ENCODE measurements around the gene BCL11A.

BCL11A gene

DNA sequence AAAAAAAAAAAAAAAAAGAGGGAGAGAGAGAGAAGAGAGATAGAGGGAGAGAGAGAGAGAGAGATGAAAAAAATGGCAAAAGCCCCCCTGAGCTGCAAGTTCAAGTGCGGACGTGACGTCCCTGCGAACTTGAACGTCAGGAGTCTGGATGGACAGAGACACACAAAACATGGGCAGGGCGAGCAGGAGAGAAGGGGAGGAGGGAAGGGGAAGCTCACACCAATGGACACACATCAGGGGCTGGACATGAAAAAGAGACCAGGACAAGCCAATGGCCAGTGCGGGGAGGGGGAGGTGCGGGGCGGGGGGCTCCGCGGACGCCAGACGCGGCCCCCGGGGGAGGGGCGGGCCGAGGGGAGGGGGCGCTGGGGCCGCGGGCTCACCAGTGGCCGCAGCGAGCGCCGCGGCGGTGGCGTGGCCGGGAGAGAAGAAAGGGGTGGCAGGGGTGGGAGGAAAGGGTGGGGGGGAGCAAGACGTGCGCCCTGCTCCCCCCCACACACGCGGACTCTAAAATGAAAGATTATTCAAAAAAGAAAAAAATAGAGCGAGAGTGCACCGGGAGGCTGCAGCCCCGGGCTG lies at the start of gene BCL11A:
Gene BCL11A (minus strand): TSS at position 160 of the 579 bp plus-strand sequence. CDS start 384 bp downstream, outside the sequence.
- in situ Hi-C loops (cut with MboI; ENCODE audit: low sequenced_read_pairs), result loop anchor here (25.0 kb wide), 1 partner anchor 1516 kb away; no protein-coding TSS in a partner anchor

DNA sequence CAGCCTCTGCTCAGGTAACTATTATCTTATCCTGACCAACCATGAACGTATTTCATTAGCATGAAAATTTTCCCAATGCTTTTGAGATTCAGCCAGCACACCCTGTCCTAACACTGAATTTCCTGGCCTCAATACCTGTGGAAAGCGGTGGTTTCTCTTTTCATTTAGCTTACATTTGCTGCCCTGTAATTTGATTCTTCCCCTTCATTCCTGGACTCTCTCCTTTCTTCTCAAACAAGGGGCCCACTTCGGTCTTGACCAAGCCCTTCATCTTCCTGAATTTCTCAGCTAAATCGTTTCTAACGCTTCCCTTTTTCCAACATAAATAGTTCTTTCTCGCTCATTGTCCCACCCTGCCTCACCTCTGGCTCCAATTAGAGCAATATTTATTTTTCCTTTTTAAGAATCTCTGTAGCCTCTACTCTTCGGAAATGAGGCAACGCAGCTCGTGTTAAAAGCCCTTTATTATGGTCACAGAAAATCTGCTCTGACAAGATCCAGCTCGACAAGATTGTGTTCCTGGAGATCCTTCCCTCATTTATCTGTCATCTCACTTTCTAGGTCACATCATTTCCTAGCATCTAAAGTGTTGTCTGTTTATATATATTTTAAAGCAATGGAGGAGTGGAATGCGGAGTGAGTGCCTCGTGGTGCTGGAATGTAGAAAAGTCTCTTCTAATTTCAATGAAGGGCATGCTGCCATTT lies 49.5 kb upstream of the BCL11A start:
- in situ Hi-C loops (cut with MboI; ENCODE audit: low sequenced_read_pairs), result no loop called here

DNA sequence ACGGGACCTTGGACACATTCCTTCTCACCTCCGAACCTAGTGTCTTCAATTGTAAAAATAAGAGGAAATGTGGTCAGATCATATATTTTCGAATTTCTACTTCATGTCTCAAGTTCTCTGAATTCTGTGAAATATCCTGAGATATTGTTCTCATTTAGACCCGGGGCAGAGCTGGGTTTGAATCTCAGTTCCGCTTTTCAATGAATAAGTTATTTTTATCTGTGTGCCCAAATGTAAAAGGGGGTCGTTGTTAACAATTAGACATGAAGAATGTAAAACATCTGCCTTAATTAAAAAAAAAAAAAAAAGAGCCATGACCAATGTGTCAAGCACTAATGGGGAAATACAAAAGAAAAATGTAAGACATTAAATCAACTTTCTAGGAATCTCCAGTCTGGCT lies 48.9 kb upstream of the BCL11A start:
- in situ Hi-C loops (cut with MboI; ENCODE audit: low sequenced_read_pairs), result no loop called here

DNA sequence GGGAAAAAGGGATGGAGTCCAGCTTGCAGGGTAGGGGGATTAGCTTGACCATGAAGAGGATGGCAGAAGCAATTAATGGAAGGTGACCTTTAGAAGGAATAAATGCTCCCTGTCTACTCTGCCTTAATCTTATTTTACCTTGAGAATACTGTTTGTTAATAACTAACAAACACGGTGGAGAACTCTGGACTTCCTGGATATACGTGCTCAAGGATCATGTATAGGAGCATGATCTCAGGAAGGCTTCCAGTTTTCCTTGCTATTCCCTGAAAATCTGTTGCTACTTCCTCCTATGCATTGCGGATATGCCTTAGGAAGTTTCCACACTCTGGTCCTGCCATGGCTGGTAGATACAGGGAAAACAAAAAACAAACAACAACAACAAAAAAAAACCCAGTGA lies 44.8 kb upstream of the BCL11A start:
- in situ Hi-C loops (cut with MboI; ENCODE audit: low sequenced_read_pairs), result loop anchor here (25.0 kb wide), 1 partner anchor 1286 kb away; no protein-coding TSS in a partner anchor

DNA sequence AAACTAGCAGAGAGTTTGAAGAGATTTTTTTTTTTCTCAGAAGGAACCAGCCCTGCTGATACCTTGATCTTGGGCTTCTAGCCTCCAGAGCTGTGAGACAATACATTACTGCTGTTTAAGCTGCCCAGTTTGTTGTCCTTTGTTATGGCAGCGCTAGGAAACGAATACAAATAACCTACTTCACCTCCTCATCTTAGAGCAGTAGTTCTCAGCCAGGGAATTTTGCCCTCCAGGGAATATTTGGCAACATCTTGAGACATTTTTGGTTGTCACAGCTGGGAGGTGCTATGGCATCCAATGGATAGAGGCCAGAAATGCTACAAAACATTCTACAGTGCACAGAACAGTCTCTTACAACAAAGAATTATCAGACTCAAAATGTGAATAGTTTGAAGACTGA lies 43.9 kb upstream of the BCL11A start:
- in situ Hi-C loops (cut with MboI; ENCODE audit: low sequenced_read_pairs), result loop anchor here (25.0 kb wide), 1 partner anchor 1285 kb away; no protein-coding TSS in a partner anchor

DNA sequence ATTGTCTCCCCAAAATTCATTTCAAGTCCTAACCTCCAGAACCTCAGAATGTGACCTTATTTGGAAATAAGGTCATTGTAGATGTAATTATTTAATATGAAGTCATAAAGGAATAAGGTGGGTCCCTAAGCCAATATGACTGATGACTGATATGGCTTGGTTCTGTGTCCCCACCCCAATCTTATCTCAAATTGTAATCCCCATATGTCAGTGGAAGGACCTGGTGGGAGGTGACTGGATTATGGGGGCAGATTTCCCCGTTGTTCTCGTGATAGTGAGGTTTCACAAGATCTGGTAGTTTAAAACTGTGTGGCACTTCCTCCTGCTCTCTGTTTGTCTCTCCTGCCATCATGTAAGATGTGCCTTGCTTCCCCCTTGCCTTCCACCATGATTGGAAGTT lies 43.0 kb upstream of the BCL11A start:
- in situ Hi-C loops (cut with MboI; ENCODE audit: low sequenced_read_pairs), result loop anchor here (25.0 kb wide), 1 partner anchor 1284 kb away; no protein-coding TSS in a partner anchor

DNA sequence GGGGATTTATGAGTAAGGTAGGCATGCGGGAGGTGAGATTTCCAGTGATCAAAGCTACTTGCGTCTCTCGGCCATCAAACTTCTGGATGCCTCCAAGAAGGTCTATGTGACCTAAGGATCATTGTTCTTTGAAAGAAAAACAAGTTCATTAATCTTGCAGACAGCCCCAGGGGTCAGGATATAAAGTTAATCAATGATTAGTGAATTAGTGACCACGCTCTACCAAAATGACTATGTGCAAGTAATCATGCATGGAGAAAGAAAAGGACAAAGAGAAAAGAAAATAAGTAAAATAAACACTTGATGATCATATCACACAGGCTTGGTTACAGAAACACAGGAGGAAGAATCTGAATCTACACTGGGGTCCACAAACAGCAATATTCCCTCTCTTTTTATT lies 42.5 kb upstream of the BCL11A start:
- in situ Hi-C loops (cut with MboI; ENCODE audit: low sequenced_read_pairs), result loop anchor here (25.0 kb wide), 1 partner anchor 1284 kb away; no protein-coding TSS in a partner anchor

DNA sequence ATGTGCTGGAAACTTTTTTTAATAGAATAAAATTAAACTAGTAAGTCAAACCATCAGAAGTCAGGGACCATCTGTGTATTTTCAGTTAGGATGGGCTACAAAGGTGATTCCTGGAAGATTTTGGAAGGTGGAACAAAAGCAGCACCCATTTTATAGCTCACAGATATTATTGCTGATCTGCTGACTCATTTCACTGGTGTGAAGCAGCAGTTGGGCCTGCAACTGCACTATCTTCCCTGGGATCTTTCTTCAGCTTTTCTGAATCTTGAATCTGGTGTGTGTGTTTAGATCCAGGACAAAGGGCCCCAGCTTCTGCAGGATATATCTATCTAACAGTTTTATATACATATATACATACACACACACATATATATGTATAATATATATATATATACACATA lies 35.6 kb upstream of the BCL11A start:
- in situ Hi-C loops (cut with MboI; ENCODE audit: low sequenced_read_pairs), result loop anchor here (25.0 kb wide), 1 partner anchor 1277 kb away; no protein-coding TSS in a partner anchor

DNA sequence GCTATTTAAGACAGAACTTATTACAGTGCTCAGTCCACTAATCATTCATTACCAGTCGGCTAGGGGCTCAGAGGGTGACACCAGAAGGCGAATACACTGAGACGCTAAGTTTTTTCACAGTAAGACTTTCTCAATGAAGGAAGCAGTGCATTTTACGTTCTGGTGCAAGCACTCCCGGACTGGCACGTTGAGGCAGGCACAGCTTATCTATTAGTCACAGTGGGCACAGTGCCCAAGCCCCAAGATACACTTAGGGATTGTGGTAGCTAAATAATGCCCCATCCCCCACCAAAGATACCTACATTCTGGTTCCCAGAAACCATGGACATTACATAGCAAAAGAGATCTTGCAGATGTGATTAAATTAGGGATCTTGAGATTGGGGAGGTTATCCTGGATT lies 32.6 kb upstream of the BCL11A start:
- in situ Hi-C loops (cut with MboI; ENCODE audit: low sequenced_read_pairs), result loop anchor here (25.0 kb wide), 1 partner anchor 1274 kb away; no protein-coding TSS in a partner anchor

DNA sequence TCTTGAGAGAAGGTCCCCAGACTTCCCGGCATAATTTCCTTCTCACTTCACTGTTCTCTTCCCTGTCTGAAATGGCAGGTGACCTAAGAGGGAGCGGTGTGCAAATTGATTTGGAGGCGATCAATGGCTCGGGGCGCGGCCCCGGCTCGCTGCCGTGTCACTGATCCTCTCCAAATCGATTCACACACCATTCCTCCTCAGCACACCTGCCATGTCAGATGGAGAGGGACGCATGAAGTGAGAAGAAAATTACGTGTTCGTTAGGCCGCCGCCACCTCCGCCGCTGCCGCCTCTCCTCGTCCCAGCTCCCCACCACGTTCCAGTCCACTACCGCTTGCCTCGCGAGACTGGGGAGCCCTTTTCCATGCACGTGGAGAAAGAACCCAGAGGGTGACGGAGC lies 31.8 kb upstream of the BCL11A start:
- in situ Hi-C loops (cut with MboI; ENCODE audit: low sequenced_read_pairs), result loop anchor here (25.0 kb wide), 1 partner anchor 1273 kb away; no protein-coding TSS in a partner anchor

DNA sequence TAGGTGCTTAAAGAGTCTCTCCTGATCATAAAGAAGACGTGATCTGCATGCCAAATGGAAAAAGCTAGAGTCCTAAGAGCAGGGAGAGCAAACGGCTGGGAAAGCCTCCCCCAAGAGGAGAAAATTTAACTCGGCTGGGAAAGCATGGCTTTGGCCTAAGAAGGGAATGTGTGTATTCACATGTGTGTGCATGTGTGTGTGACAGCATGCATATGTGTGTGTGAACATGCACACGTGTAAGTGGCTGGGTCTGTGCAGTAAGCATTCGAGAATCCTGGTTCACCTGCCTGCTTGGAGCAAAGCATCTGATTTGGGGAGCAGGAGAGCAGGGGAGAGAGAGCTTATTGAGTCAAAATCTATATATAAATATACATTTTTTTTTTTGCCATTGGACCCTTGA lies 30.1 kb upstream of the BCL11A start:
- in situ Hi-C loops (cut with MboI; ENCODE audit: low sequenced_read_pairs), result loop anchor here (25.0 kb wide), 1 partner anchor 1271 kb away; no protein-coding TSS in a partner anchor

DNA sequence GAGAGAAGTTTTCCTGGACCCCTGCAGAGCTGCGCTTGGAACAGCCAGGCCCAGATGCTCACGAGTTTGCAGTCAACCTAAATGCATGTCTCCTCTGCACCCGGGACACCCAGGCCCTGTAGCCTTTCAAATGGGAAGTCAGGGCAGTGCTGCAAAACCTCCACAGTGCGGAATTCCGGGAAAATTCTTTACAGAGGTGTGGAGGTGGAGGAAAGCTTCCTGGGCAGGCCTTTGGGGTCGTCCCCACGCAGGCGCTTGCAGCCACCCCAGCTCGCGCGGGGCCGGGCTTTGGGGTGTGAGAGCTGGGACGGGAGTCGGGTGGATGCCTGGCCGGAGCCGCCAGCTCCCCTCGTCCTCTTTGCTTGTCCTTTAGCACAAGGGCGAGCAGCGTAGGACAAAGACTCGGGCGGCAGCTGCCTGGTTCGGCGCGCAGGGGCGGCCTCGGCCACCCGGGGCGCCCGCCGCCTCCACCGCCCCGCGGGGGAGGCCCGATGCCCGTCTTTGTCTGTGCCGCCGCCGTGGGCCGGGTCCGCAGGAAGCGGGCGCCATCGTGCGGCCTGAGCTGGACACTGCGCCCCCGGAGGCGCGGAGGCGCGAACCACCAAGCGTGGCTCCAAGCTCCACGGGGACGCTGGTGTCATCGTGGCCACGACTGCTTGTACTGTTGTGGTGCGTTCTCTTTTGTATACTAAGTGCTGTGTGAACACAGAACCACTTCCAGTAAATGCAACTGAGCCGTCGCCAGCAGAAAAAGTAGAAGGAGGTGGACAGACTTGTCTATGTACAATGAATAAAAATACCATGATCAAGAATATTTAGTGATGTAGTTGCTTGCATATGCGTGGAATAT lies 28.2 kb upstream of the BCL11A start:
- in situ Hi-C loops (cut with MboI; ENCODE audit: low sequenced_read_pairs), result loop anchor here (25.0 kb wide), 1 partner anchor 1269 kb away; no protein-coding TSS in a partner anchor

DNA sequence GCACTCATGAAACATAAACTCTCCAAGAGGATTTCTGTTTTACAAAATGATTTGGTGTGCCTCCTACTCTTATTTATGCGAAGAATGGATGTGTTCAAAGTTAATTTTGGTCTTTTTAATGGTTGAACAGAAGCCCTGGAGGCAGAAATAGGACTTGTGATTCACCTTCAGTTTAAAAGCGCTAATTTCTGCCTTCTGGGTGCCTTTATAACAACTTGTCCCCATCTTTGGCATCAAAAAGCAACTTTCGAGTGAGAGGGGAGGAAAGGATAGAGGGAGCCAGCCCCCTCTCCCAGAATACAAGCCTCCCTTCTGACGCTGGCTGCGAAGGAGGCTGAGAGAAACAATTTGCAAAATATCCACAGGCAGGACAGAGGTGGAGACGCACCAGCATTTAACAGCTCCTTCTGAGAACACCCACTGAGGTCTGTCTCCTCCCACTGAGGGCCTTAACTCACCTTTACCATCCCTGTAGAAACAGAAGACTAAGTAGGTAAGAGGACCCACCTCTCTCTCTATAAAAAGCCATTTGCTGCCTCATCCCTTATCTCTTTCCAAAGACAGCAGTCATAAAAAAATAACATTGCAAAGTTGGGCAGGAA lies 24.3 kb upstream of the BCL11A start:
- in situ Hi-C loops (cut with MboI; ENCODE audit: low sequenced_read_pairs), result loop anchor here (25.0 kb wide), 1 partner anchor 1265 kb away; no protein-coding TSS in a partner anchor

DNA sequence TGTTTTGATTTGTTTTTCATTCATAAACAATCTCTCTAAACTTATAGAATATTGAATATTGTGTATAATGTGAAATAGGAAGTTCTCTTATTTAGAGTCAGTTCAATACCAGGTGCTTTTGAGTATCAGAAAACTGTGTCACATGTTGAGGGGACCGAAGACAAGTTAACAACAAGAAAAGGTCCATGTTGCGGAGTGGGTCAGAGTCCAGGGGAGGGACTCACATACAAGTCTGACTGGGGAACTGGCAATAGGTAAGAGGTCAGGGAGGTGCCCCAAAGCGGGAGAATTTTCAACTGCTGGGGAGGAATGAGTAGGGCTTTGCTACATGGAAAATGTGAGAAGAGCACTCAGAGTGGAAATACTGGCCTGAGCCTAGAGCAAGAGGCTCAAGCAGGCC lies 19.8 kb upstream of the BCL11A start:
- in situ Hi-C loops (cut with MboI; ENCODE audit: low sequenced_read_pairs), result loop anchor here (25.0 kb wide), 1 partner anchor 1536 kb away; no protein-coding TSS in a partner anchor

DNA sequence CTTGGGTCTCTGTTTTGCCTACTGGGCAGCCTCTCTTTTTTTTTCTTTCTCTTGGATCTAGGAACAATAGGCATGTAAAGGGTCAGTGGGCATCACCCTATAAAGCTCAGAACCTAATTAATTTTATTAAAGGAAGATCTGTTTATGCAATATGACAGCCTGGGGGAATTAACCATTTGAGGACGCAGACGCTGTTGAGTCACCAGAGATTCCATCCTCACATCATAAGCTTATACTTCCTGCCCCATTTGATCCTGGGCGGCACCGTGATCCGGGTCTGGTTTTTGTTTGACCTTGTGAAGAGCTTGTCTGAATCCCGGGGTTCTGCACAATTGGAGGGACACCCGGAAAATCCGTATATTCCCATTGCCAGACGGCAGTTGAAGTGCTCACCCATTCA lies 16.8 kb upstream of the BCL11A start:
- in situ Hi-C loops (cut with MboI; ENCODE audit: low sequenced_read_pairs), result loop anchor here (25.0 kb wide), 1 partner anchor 1533 kb away; no protein-coding TSS in a partner anchor

DNA sequence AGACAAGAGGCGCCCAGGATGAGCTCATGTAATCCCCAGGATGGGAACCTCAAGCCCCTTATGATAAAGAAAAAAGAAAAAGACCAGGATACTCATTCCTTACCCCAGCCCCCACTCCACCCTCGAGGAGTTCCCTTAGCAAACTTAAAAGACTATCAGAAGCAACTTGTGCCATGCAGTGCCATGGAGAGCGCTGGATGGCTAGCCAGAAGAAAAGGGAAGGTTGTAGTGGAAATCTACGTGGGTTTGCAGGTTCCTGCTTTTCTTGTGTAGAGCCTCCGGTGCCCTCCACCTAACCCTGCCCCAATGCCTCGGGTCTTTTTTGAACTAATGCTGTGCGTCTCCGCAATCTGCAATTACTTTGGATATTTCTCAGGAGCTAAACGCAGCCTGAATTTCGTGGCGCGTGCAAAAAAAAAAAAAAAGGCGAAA lies 16.2 kb upstream of the BCL11A start:
- in situ Hi-C loops (cut with MboI; ENCODE audit: low sequenced_read_pairs), result loop anchor here (25.0 kb wide), 1 partner anchor 1532 kb away; no protein-coding TSS in a partner anchor

DNA sequence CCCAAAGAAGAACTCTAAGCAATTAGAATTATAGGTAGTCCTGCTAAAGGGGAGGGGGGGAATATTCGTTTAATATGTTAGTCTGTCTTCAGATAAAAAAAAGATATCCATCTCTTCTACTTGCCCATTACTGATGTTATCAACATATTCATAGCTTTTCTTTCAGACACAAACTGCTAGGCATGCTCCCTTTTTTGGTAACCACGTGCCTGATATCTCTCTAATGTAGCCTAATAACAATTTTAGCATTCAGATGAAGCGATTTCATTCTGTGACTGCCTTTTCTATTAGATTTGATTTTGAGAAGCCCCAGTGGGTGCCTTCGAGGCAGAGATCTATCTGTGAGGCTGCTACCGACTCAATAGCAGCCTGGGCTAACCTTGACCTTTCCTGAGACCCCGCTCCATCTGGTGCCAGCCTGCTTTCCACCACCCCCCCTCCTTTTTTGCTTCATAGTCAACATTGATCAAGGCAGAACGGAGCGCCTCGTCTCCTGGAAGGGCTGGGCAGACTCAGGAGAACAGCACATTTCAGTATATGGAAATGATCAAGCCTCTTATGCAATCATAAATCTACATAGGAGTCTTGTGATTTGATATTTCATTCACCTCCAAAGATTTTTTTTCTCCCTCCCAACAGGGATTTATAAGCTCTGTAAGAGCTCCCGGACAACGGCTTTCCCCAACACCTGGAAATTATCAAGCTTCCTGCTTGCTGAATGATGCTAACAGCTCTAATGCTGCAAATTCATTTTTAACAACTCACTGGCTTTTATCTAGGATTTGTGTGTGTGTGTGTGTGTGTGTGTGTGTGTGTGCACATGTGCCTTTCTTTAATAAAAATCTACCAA lies 14.7 kb upstream of the BCL11A start:
- in situ Hi-C loops (cut with MboI; ENCODE audit: low sequenced_read_pairs), result loop anchor here (25.0 kb wide), 1 partner anchor 1531 kb away; no protein-coding TSS in a partner anchor

DNA sequence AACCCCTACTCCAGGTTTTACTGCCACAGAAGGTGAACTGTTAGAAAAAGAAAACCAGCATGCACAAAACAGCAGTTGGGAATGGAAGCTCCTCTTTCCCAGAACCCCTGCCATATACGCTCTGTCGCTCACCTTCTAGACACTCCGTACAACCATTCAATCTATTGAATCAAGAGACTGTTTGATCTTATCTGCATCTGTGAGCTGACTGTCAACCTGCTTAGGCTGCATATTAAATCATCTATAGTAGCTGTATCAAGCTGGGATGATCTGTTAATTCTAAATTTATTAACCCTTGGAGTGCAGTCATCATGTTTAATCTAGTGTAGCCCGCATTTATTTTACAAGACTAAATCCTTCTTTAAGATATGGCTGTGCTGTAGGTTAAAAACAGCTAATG lies 13.6 kb upstream of the BCL11A start:
- in situ Hi-C loops (cut with MboI; ENCODE audit: low sequenced_read_pairs), result loop anchor here (25.0 kb wide), 1 partner anchor 1530 kb away; no protein-coding TSS in a partner anchor

DNA sequence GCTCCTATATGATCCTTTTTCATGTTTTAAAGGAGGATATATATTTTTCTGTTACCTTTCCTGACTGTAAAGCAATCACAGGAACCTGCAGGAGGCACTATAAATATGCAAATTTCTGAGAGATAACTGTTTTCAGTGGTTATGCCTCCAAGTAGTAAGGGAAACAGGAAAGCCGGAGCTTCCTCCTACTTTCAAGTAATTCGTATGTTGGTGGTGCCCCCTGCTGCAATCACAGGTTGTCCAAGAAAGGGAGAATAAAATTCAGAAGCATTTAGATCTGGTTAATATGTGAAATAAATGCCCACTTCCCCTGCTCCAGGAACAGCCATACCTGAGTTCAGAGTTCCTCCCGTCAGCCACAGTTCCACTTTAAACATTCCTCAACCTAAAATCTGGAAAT lies 12.0 kb upstream of the BCL11A start:
- in situ Hi-C loops (cut with MboI; ENCODE audit: low sequenced_read_pairs), result loop anchor here (25.0 kb wide), 1 partner anchor 1528 kb away; no protein-coding TSS in a partner anchor

Data from HL-60/S4 treated with phorbol 12-myristate 13-acetate at 8.2 ng/mL for 4 days and 3 days (cell line).